Motor neuron (in vitro differentiated cells): ENCODE measurements around the gene MOCOS. TPM values are rescaled to one million over a fixed set of nuclear protein-coding genes. Genes with fewer than 3 reads are reported as not detected.

ENCODE experiments used
- ATAC-seq, 8 experiments: fragments of 200-7000 bp; cut with Tn5 transposase; replicated peaks in 6 of 8; 2 replicates each; pipeline ENCODE4 v1.8.0; 2021; ENCODE audit warnings: mild to moderate bottlenecking in 8 of 8, moderate library complexity in 8 of 8
- H3K27ac ChIP-seq, 2 donors: fragments of 250-450 bp; sonication (Bioruptor Pico); 2 replicates each; pipeline ENCODE4 v1.9.0; 2021; ENCODE audit warnings: antibody characterized with exemption in 2 of 2, mild to moderate bottlenecking in 2 of 2, moderate library complexity in 1 of 2
- H3K4me1 ChIP-seq, 2 donors: fragments of 250-450 bp; sonication (Bioruptor Pico); replicated peaks in 1 of 2; 2 replicates each; pipeline ENCODE4 v1.6.1; 2021; ENCODE audit warnings: antibody characterized with exemption in 2 of 2, mild to moderate bottlenecking in 2 of 2, moderate library complexity in 1 of 2
- H3K4me3 ChIP-seq, 5 donors: fragments of 250-450 bp; sonication (Bioruptor Pico); 2 replicates each; pipeline ENCODE4 v1.9.0; 2021; ENCODE audit warnings: antibody characterized with exemption in 5 of 5, mild to moderate bottlenecking in 5 of 5, moderate library complexity in 4 of 5
- WGBS, 10 experiments: fragments of 450-650 bp; shearing (Covaris generic); methylation state at CpG; one replicate each; pipeline ENCODE4 v1.0.0; 2022; 5-methylcytosine and 5-hydroxymethylcytosine counted together
- in situ Hi-C, 9 experiments: fragments of 400-800 bp; cut with MboI; loops; one replicate each; pipeline ENCODE4 v1.15.0; 2021; ENCODE audit warnings: low sequenced_read_pairs in 9 of 9, low pct_unique_long_range_greater_than_20kb in 2 of 9; ENCODE audit not compliant: unreplicated experiment in 9 of 9
- total RNA-seq, 8 experiments: library from RNA; unstranded; fragments of 300-600 nt; gene quantifications; 2 replicates each; pipeline versions ENCODE4 v1.2.3 to v1.2.4, GENCODE V29; 2022

MOCOS gene
- 10 to 100 TPM in 2 of 8 experiments, 1 to 10 TPM in 3, under 1 TPM in 3; 0.43 to 15.1 (median 1.3) TPM for total RNA-seq

- Histone ChIP-seq H3K27ac (no peak within 1 kb of the TSS), H3K4me1 (peaks cover 3 to 6% of the 10 kb centered on the region in 2 donors), H3K4me3 (peak within 1 kb of the TSS; percentile 42 to 53 (median 48))
- WGBS, 10 experiments: 0 to 1% methylated on average over 5 to 17 of the region's 66 CpGs; no CpG with 5 or more reads in 8 of the 10 experiments
- ATAC-seq: peak; percentile 79 to 93 (median 89)
- in situ Hi-C loops: no loop called here
Measured at GRCh38 chr18:36187193-36187825, at the start of gene MOCOS. Gene MOCOS (plus strand): TSS chr18:36187497. CDS start chr18:36187540, 43 bp downstream.

GRCh38 chr18:36139245-36139644 is 48.1 kb upstream of the MOCOS start:
- ATAC-seq: no peak
- no peak overlapping the region for H3K4me3 ChIP-seq
- no peaks in the 10 kb centered on the region for H3K4me1 ChIP-seq
- in situ Hi-C loops: loop anchor here in 2 of 9 experiments (25.0 kb wide), 1 partner anchor 127 kb away; no protein-coding TSS in a partner anchor
- H3K27ac ChIP-seq: no peak overlapping the region
- 88 to 100% (median 95%) methylated on average over 1 to 5 of the region's 5 CpGs; no CpG with 5 or more reads in 2 of the 10 experiments for WGBS, 10 experiments

GRCh38 chr18:36141576-36141975 is 45.7 kb upstream of the MOCOS start:
- H3K4me3 ChIP-seq: no peak overlapping the region
- H3K27ac ChIP-seq: no peak overlapping the region
- H3K4me1 ChIP-seq: no peaks in the 10 kb centered on the region
- in situ Hi-C loops: loop anchor here in 2 of 9 experiments (25.0 kb wide), 1 partner anchor 129 kb away; no protein-coding TSS in a partner anchor
- 93 to 100% (median 100%) methylated on average over 1 to 3 of the region's 4 CpGs; no CpG with 5 or more reads in 1 of the 10 experiments for WGBS, 10 experiments
- ATAC-seq: no peak

- no peak for ATAC-seq
- WGBS, 10 experiments: 88 to 100% (median 98%) methylated on average over 1 to 3 of the region's 3 CpGs
- no peak overlapping the region for H3K4me3 ChIP-seq
- no peaks in the 10 kb centered on the region for H3K4me1 ChIP-seq
- no peak overlapping the region for H3K27ac ChIP-seq
- in situ Hi-C loops: loop anchor here in 2 of 9 experiments (25.0 kb wide), 1 partner anchor 130 kb away; no protein-coding TSS in a partner anchor
Measured at GRCh38 chr18:36142751-36143150, 44.5 kb upstream of the MOCOS start.

GRCh38 chr18:36143391-36143790 is 43.9 kb upstream of the MOCOS start:
- in situ Hi-C loops: loop anchor here in 2 of 9 experiments (25.0 kb wide), 1 partner anchor 131 kb away; no protein-coding TSS in a partner anchor
- H3K27ac ChIP-seq: no peak overlapping the region
- 86 to 100% (median 100%) methylated on average over 1 of the region's 2 CpGs; no CpG with 5 or more reads in 6 of the 10 experiments for WGBS, 10 experiments
- no peak for ATAC-seq
- H3K4me1 ChIP-seq: no peaks in the 10 kb centered on the region
- H3K4me3 ChIP-seq: no peak overlapping the region

- in situ Hi-C loops: loop anchor here in 2 of 9 experiments (25.0 kb wide), 1 partner anchor 137 kb away; no protein-coding TSS in a partner anchor
- Histone ChIP-seq H3K4me3 (no peak overlapping the region), H3K27ac (no peak overlapping the region), H3K4me1 (no peaks in the 10 kb centered on the region)
- ATAC-seq: no peak
- WGBS, 10 experiments: 93 to 100% (median 99%) methylated on average over 1 to 5 of the region's 5 CpGs
Measured at GRCh38 chr18:36149514-36150289, 37.6 kb upstream of the MOCOS start.

- in situ Hi-C loops: no loop called here
- H3K4me3 ChIP-seq: no peak overlapping the region
- WGBS, 10 experiments: 73 to 100% (median 100%) methylated on average over 1 of the region's 1 CpG; no CpG with 5 or more reads in 3 of the 10 experiments
- H3K4me1 ChIP-seq: no peaks in the 10 kb centered on the region
- no peak overlapping the region for H3K27ac ChIP-seq
- no peak for ATAC-seq
Measured at GRCh38 chr18:36152781-36153180, 34.5 kb upstream of the MOCOS start.

- WGBS, 10 experiments: 10 to 80% (median 67%) methylated on average over 1 to 4 of the region's 4 CpGs; no CpG with 5 or more reads in 1 of the 10 experiments
Measured at GRCh38 chr18:36153203-36153602, 34.1 kb upstream of the MOCOS start.

GRCh38 chr18:36153771-36154170 is 33.5 kb upstream of the MOCOS start:
- no peak overlapping the region for H3K27ac ChIP-seq
- no peaks in the 10 kb centered on the region for H3K4me1 ChIP-seq
- no peak overlapping the region for H3K4me3 ChIP-seq
- no peak for ATAC-seq
- WGBS, 10 experiments: 50 to 87% (median 67%) methylated on average over 1 to 2 of the region's 2 CpGs; no CpG with 5 or more reads in 1 of the 10 experiments
- in situ Hi-C loops: no loop called here

More at GRCh38 chr18:36153203-36153602, 34.1 kb upstream of the MOCOS start:
- Histone ChIP-seq H3K4me1 (no peaks in the 10 kb centered on the region), H3K27ac (no peak overlapping the region), H3K4me3 (no peak overlapping the region)
- in situ Hi-C loops: no loop called here
- peak in 1 of 8 experiments; percentile 89 for ATAC-seq

GRCh38 chr18:36155851-36156757 is 31.2 kb upstream of the MOCOS start:
- Histone ChIP-seq H3K27ac (no peak overlapping the region), H3K4me3 (no peak overlapping the region), H3K4me1 (no peaks in the 10 kb centered on the region)
- ATAC-seq: no peak
- 37 to 100% (median 90%) methylated on average over 1 to 7 of the region's 7 CpGs for WGBS, 10 experiments
- in situ Hi-C loops: no loop called here

- H3K27ac ChIP-seq: no peak overlapping the region
- H3K4me1 ChIP-seq: no peaks in the 10 kb centered on the region
- in situ Hi-C loops: no loop called here
- ATAC-seq: no peak
- no peak overlapping the region for H3K4me3 ChIP-seq
Measured at GRCh38 chr18:36157441-36157840, 29.9 kb upstream of the MOCOS start.

- Histone ChIP-seq H3K27ac (no peak overlapping the region), H3K4me1 (no peaks in the 10 kb centered on the region), H3K4me3 (no peak overlapping the region)
- in situ Hi-C loops: no loop called here
- WGBS, 10 experiments: 50 to 100% (median 89%) methylated on average over 2 to 5 of the region's 5 CpGs
- peak in 2 of 8 experiments; percentile 25 to 67 for ATAC-seq
Measured at GRCh38 chr18:36158266-36158867, 28.9 kb upstream of the MOCOS start.
